ENCODE data around the gene CDC42BPB. TPM values are rescaled to one million over a fixed set of nuclear protein-coding genes. Genes with fewer than 3 reads are reported as not detected.
"Not testable (repeated sequence)": the region's sequence is repeated elsewhere in the genome, so short reads cannot be mapped to it uniquely, and the experiment has no call there.

Gene CDC42BPB
- total RNA-seq, 4 donors from 2014 or later, result 105 to 178 (median 107) TPM

GRCh38 chr14:102929241-102930137 lies 127.9 kb downstream of the CDC42BPB start:
- TF ChIP-seq CTCF (IDR thresholded peaks at IDR 0.05) (no peak), POLR2A (IDR thresholded peaks at IDR 0.05) (no peak), EP300 (IDR thresholded peaks at IDR 0.05) (no peak), POLR2AphosphoS5 (IDR thresholded peaks at IDR 0.05) (no peak)
- Histone ChIP-seq H3K4me1 (peaks cover 36% of the 10 kb centered on the region), H3K27me3 (peaks cover 39% of the 10 kb centered on the region), H3K4me3 (peak overlapping the region; percentile 54), H3K36me3 (peaks cover 20% of the 10 kb centered on the region), H3K9me3 (no peaks in the 10 kb centered on the region), H3K27ac (no peak overlapping the region)
- DNase-seq (ENCODE audit: low spot score in 2 of 2), result no peak
- 0% methylated on average over 7 of the region's 94 CpGs for WGBS

- Histone ChIP-seq H3K4me1 (peaks cover 41% of the 10 kb centered on the region), H3K4me3 (peak overlapping the region; percentile 54), H3K36me3 (peaks cover 12% of the 10 kb centered on the region), H3K27ac (peak overlapping the region; percentile 73), H3K27me3 (peaks cover 47% of the 10 kb centered on the region), H3K9me3 (no peaks in the 10 kb centered on the region)
- peak; percentile 86 for DNase-seq (ENCODE audit: low spot score in 2 of 2)
- TF ChIP-seq POLR2A (IDR thresholded peaks at IDR 0.05) (no peak), POLR2AphosphoS5 (IDR thresholded peaks at IDR 0.05) (peak in 1 of 3 donors; percentile 11)
- 7% methylated on average over 14 of the region's 94 CpGs for WGBS
These were observed 128.7 kb downstream of the CDC42BPB start for GRCh38 chr14:102928412-102929240.

GRCh38 chr14:102927878-102928411 lies 129.4 kb downstream of the CDC42BPB start:
- peaks cover 48% of the 10 kb centered on the region for H3K4me1 ChIP-seq
- peaks cover 54% of the 10 kb centered on the region for H3K27me3 ChIP-seq
- peak overlapping the region; percentile 54 for H3K4me3 ChIP-seq
- no peaks in the 10 kb centered on the region for H3K9me3 ChIP-seq
- peak overlapping the region; percentile 73 for H3K27ac ChIP-seq
- WGBS, result 20% methylated on average over 16 of the region's 35 CpGs
- no peak for DNase-seq (ENCODE audit: low spot score in 2 of 2)
- TF ChIP-seq CTCF (IDR thresholded peaks at IDR 0.05) (no peak), POLR2A (IDR thresholded peaks at IDR 0.05) (no peak)
- peaks cover 5% of the 10 kb centered on the region for H3K36me3 ChIP-seq

GRCh38 chr14:102927346-102927877 lies 129.9 kb downstream of the CDC42BPB start:
- DNase-seq (ENCODE audit: low spot score in 2 of 2), result no peak
- WGBS, result 51% methylated on average over 7 of the region's 19 CpGs
- Histone ChIP-seq H3K9me3 (no peaks in the 10 kb centered on the region), H3K4me1 (peaks cover 52% of the 10 kb centered on the region), H3K27ac (peak overlapping the region; percentile 73), H3K27me3 (peaks cover 59% of the 10 kb centered on the region), H3K4me3 (peak overlapping the region; percentile 54), H3K36me3 (no peaks in the 10 kb centered on the region)
- TF ChIP-seq POLR2A (IDR thresholded peaks at IDR 0.05) (no peak), CTCF (IDR thresholded peaks at IDR 0.05) (no peak), POLR2AphosphoS5 (IDR thresholded peaks at IDR 0.05) (no peak), EP300 (IDR thresholded peaks at IDR 0.05) (no peak)

- H3K27ac ChIP-seq; H3K4me3 ChIP-seq; DNase-seq (ENCODE audit: low spot score in 2 of 2); H3K9me3 ChIP-seq; H3K36me3 ChIP-seq: not testable (repeated sequence)
- WGBS, result 96% methylated on average over 10 of the region's 10 CpGs
- Histone ChIP-seq H3K27me3 (peaks cover 61% of the 10 kb centered on the region), H3K4me1 (peaks cover 52% of the 10 kb centered on the region)
These were observed 130.5 kb downstream of the CDC42BPB start for GRCh38 chr14:102926840-102927239.

All from suprapubic skin (tissue), 4 donors.